ENCODE results near the gene ZMYM4. TPM values are rescaled to one million over a fixed set of nuclear protein-coding genes. Genes with fewer than 3 reads are reported as not detected.
"Not testable (repeated sequence)": the region's sequence is repeated elsewhere in the genome, so short reads cannot be mapped to it uniquely, and the experiment has no call there.

The ZMYM4 gene
- total RNA-seq, 1 experiment from 2014 or later: 62.7 TPM

GRCh38 chr1:35377555-35377954, 109.0 kb downstream of the ZMYM4 start:
- no peak overlapping the region for H3K27ac Mint-ChIP-seq (ENCODE audit: unreplicated experiment)
- H3K4me3 Mint-ChIP-seq (ENCODE audit: low read depth, unreplicated experiment): no peak overlapping the region
- H3K9me3 Mint-ChIP-seq (ENCODE audit: low read depth, unreplicated experiment): no peaks in the 10 kb centered on the region
- CTCF ChIA-PET: interaction anchor here (0.6 kb wide), 1 partner anchor 31 kb away, joined by 3 read pairs; no protein-coding TSS in a partner anchor
- H3K27me3 Mint-ChIP-seq (ENCODE audit: unreplicated experiment): no peaks in the 10 kb centered on the region
- no peak for DNase-seq
- intact Hi-C loops (cut with micrococcal nuclease; ENCODE audit: unreplicated experiment): no loop called here
- no peak for TF ChIP-seq CTCF (IDR thresholded peaks at IDR 0.05; ENCODE audit: unreplicated experiment)
- no peaks in the 10 kb centered on the region for H3K4me1 Mint-ChIP-seq (ENCODE audit: low read depth, unreplicated experiment)
- H3K36me3 Mint-ChIP-seq (ENCODE audit: insufficient read depth, unreplicated experiment): no peaks in the 10 kb centered on the region
- BruUV-seq (replicated peaks): no TSS peak

GRCh38 chr1:35379317-35380000, 111.0 kb downstream of the ZMYM4 start:
- no TSS peak for BruUV-seq (replicated peaks)
- Mint-ChIP-seq H3K36me3 (ENCODE audit: insufficient read depth, unreplicated experiment) (no peaks in the 10 kb centered on the region), H3K4me3 (ENCODE audit: low read depth, unreplicated experiment) (no peak overlapping the region), H3K27ac (ENCODE audit: unreplicated experiment) (no peak overlapping the region), H3K9me3 (ENCODE audit: low read depth, unreplicated experiment) (no peaks in the 10 kb centered on the region), H3K4me1 (ENCODE audit: low read depth, unreplicated experiment) (no peaks in the 10 kb centered on the region), H3K27me3 (ENCODE audit: unreplicated experiment) (no peaks in the 10 kb centered on the region)
- no peak for TF ChIP-seq CTCF (IDR thresholded peaks at IDR 0.05; ENCODE audit: unreplicated experiment)
- intact Hi-C loops (cut with micrococcal nuclease; ENCODE audit: unreplicated experiment): no loop called here
- DNase-seq: no peak
- CTCF ChIA-PET: no interaction called here

GRCh38 chr1:35380111-35380510, 111.6 kb downstream of the ZMYM4 start:
- H3K4me1 Mint-ChIP-seq (ENCODE audit: low read depth, unreplicated experiment); BruUV-seq (replicated peaks); DNase-seq; CTCF ChIA-PET; H3K27me3 Mint-ChIP-seq (ENCODE audit: unreplicated experiment); H3K4me3 Mint-ChIP-seq (ENCODE audit: low read depth, unreplicated experiment); H3K36me3 Mint-ChIP-seq (ENCODE audit: insufficient read depth, unreplicated experiment); H3K9me3 Mint-ChIP-seq (ENCODE audit: low read depth, unreplicated experiment); H3K27ac Mint-ChIP-seq (ENCODE audit: unreplicated experiment): not testable (repeated sequence)
- intact Hi-C loops (cut with micrococcal nuclease; ENCODE audit: unreplicated experiment): loop anchor here (10.0 kb wide), 1 partner anchor 175 kb away; no protein-coding TSS in a partner anchor

- no TSS peak for BruUV-seq (replicated peaks)
- no peaks in the 10 kb centered on the region for H3K36me3 Mint-ChIP-seq (ENCODE audit: insufficient read depth, unreplicated experiment)
- TF ChIP-seq CTCF (IDR thresholded peaks at IDR 0.05; ENCODE audit: unreplicated experiment): no peak
- H3K4me1 Mint-ChIP-seq (ENCODE audit: low read depth, unreplicated experiment): no peaks in the 10 kb centered on the region
- H3K4me3 Mint-ChIP-seq (ENCODE audit: low read depth, unreplicated experiment): no peak overlapping the region
- CTCF ChIA-PET: interaction anchor here (0.7 kb wide), 1 partner anchor 22 kb away, joined by 3 read pairs; no protein-coding TSS in a partner anchor
- DNase-seq: no peak
- no peak overlapping the region for H3K27ac Mint-ChIP-seq (ENCODE audit: unreplicated experiment)
- intact Hi-C loops (cut with micrococcal nuclease; ENCODE audit: unreplicated experiment): loop anchor here (10.0 kb wide), 1 partner anchor 177 kb away; no protein-coding TSS in a partner anchor
- H3K9me3 Mint-ChIP-seq (ENCODE audit: low read depth, unreplicated experiment): no peaks in the 10 kb centered on the region
- no peaks in the 10 kb centered on the region for H3K27me3 Mint-ChIP-seq (ENCODE audit: unreplicated experiment)
Observed at GRCh38 chr1:35382107-35382506, 113.6 kb downstream of the ZMYM4 start.

- Mint-ChIP-seq H3K9me3 (ENCODE audit: low read depth, unreplicated experiment) (no peaks in the 10 kb centered on the region), H3K4me1 (ENCODE audit: low read depth, unreplicated experiment) (no peaks in the 10 kb centered on the region), H3K27me3 (ENCODE audit: unreplicated experiment) (no peaks in the 10 kb centered on the region), H3K27ac (ENCODE audit: unreplicated experiment) (no peak overlapping the region), H3K4me3 (ENCODE audit: low read depth, unreplicated experiment) (no peak overlapping the region), H3K36me3 (ENCODE audit: insufficient read depth, unreplicated experiment) (peaks cover 10% of the 10 kb centered on the region)
- TF ChIP-seq CTCF (IDR thresholded peaks at IDR 0.05; ENCODE audit: unreplicated experiment): no peak
- BruUV-seq (replicated peaks): no TSS peak
- no peak for DNase-seq
- intact Hi-C loops (cut with micrococcal nuclease; ENCODE audit: unreplicated experiment): loop anchor here (10.0 kb wide), 1 partner anchor 181 kb away; no protein-coding TSS in a partner anchor
- CTCF ChIA-PET: no interaction called here
Observed at GRCh38 chr1:35386290-35386689, 117.8 kb downstream of the ZMYM4 start.

All from Calu3 (cell line).